ENCODE results near the gene DNAI4. TPM values are rescaled to one million over a fixed set of nuclear protein-coding genes. Genes with fewer than 3 reads are reported as not detected.

DNAI4 gene
- total RNA-seq, 4 donors from 2014 or later = 30.6 to 99.5 (median 55.4) TPM

DNA sequence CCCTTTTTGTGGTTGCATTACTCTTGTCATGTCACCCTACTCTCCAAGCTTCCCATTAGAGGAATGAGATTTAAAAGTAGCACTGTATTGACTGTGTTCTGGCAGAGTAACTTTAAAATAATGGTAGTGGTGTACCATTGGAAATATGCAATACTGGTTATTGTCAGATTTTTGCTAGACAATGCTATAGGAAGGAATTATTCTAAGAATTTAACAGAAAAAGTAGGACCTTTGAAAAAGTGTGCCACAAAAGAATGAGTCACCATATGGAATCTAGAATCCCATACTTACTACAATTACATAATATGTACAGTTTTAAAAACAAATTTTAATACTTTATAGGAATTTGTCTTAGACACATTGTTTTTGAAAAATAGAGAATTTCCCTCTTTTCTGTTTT is 14.0 kb upstream of the DNAI4 start:
- no peak overlapping the region for H3K4me3 ChIP-seq
- H3K36me3 ChIP-seq = no peaks in the 10 kb centered on the region
- TF ChIP-seq POLR2A (IDR thresholded peaks at IDR 0.05) = no peak
- TF ChIP-seq, protein P1, sequence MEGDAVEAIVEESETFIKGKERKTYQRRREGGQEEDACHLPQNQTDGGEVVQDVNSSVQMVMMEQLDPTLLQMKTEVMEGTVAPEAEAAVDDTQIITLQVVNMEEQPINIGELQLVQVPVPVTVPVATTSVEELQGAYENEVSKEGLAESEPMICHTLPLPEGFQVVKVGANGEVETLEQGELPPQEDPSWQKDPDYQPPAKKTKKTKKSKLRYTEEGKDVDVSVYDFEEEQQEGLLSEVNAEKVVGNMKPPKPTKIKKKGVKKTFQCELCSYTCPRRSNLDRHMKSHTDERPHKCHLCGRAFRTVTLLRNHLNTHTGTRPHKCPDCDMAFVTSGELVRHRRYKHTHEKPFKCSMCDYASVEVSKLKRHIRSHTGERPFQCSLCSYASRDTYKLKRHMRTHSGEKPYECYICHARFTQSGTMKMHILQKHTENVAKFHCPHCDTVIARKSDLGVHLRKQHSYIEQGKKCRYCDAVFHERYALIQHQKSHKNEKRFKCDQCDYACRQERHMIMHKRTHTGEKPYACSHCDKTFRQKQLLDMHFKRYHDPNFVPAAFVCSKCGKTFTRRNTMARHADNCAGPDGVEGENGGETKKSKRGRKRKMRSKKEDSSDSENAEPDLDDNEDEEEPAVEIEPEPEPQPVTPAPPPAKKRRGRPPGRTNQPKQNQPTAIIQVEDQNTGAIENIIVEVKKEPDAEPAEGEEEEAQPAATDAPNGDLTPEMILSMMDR (IDR thresholded peaks at IDR 0.05) = no peak
- H3K27me3 ChIP-seq = no peaks in the 10 kb centered on the region
- no peak overlapping the region for H3K27ac ChIP-seq
- H3K9me3 ChIP-seq = no peaks in the 10 kb centered on the region
- DNase-seq = no peak
- intact Hi-C loops (cut with DNase I; ENCODE audit: low total_unique reads) = no loop called here
- H3K4me1 ChIP-seq = peaks cover 3 to 9% of the 10 kb centered on the region in 2 donors

DNA sequence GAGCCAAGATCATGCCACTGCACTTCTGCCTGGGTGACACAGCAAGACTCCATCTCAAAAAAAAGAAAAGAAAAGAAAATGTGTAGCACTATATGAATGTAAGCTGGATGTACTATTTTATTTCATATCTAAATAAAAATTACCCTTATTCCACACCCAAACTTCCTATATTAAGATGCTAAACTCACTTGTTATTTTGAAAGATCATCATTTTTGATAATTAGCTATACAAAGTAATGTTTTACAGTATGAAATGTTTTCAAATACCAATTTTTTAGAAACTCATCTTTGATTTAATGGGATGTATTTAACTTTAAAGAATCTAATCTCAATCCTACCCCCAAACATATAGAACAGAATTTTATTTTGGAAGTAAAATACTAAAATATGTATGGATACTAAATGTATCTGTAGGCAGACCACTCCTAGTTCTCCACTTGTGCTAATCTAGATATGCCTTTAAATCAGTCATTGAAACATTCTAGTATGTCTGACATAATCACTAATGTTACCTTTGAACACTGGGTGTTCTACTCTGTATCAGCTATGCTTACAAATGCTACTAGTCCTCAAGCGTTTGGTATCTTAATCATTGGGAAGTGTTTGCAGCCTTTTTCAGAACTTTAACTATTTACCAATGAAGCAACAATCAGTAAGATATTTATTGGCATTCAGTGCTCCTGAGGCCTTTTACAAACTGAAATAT is 13.0 kb upstream of the DNAI4 start:
- H3K4me3 ChIP-seq = no peak overlapping the region
- TF ChIP-seq POLR2A (IDR thresholded peaks at IDR 0.05) = no peak
- TF ChIP-seq, protein P1 (IDR thresholded peaks at IDR 0.05) = no peak
- DNase-seq = no peak
- H3K27ac ChIP-seq = no peak overlapping the region
- intact Hi-C loops (cut with DNase I; ENCODE audit: low total_unique reads) = no loop called here
- H3K9me3 ChIP-seq = no peaks in the 10 kb centered on the region
- no peaks in the 10 kb centered on the region for H3K27me3 ChIP-seq
- peaks cover 6 to 9% of the 10 kb centered on the region in 2 donors for H3K4me1 ChIP-seq
- no peaks in the 10 kb centered on the region for H3K36me3 ChIP-seq

DNA sequence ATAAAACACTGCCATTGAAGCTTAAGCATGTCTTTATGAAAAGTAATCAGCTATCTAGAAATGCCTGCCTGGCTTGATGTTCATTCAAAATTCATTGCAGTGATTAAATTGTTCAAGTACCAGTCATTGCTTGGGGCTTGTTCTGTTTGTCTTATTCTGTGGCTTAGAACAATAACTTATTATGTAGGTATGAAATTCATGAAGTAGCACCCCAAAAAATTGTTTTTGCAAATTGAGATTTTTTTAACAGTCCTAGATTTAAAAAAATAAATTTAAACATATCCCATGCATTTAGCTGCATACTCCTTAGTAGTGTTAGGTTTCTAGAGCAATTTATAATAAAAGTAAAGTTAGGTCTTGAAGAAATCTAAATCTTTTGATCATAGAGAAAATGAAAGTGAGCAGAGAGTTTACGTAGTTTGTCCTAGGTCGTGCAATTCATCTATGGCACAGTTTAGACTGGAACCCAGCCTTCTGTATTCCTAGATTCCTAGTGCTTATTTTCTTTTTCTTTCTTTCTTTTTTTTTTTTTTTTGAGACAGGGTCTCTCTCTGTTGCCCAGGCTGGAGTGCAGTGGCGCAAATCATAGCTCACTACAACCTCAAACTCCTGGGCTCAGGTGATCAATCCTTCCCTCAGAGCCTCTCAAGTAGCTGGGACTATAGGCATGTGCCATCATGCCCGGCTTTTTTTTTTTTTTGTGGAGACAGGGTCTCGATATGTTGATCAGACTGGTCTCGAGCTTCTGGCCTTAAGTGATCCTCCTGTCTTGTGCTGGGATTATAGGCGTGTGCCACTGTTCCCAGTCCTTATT is 9.4 kb upstream of the DNAI4 start:
- DNase-seq = no peak
- Histone ChIP-seq H3K27me3 (no peaks in the 10 kb centered on the region), H3K4me3 (no peak overlapping the region), H3K9me3 (no peaks in the 10 kb centered on the region), H3K4me1 (peaks cover 6 to 9% of the 10 kb centered on the region in 2 donors), H3K27ac (peak overlapping the region in 1 of 2 donors; percentile 97), H3K36me3 (no peaks in the 10 kb centered on the region)
- TF ChIP-seq, protein P1 (IDR thresholded peaks at IDR 0.05) = no peak
- no peak for TF ChIP-seq POLR2A (IDR thresholded peaks at IDR 0.05)
- intact Hi-C loops (cut with DNase I; ENCODE audit: low total_unique reads) = no loop called here

- DNase-seq = no peak
- H3K36me3 ChIP-seq = no peaks in the 10 kb centered on the region
- H3K27ac ChIP-seq = peak overlapping the region in 1 of 2 donors; percentile 97
- intact Hi-C loops (cut with DNase I; ENCODE audit: low total_unique reads) = no loop called here
- H3K4me3 ChIP-seq = no peak overlapping the region
- H3K27me3 ChIP-seq = no peaks in the 10 kb centered on the region
- H3K4me1 ChIP-seq = peaks cover 5 to 6% of the 10 kb centered on the region in 2 donors
- no peaks in the 10 kb centered on the region for H3K9me3 ChIP-seq
- no peak for TF ChIP-seq POLR2A (IDR thresholded peaks at IDR 0.05)
- TF ChIP-seq, protein P1 (IDR thresholded peaks at IDR 0.05) = no peak
These were observed 7.6 kb upstream of the DNAI4 start for GRCh38 chr1:66932291-66932690.

DNA sequence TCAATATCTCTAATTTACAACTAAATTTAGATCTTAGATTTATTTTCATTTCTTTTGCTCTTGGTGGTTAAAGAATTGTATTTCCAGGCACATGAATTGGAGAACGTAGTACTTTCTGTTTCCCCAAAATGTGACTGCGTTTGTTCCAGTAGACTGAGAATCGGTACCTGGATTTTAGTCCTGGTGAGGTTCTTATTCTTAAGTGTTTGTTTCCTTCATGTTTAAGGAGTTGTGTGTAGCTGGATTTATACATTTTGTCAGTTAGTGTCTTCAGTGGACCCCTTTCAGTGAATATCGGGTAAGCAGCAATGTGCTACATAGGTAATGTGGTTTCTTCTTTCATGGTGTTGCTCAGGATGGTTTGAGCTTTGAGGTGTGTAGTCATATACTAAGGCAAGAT is 6.9 kb upstream of the DNAI4 start:
- intact Hi-C loops (cut with DNase I; ENCODE audit: low total_unique reads) = no loop called here
- TF ChIP-seq, protein P1 (IDR thresholded peaks at IDR 0.05) = no peak
- no peak for TF ChIP-seq POLR2A (IDR thresholded peaks at IDR 0.05)
- no peaks in the 10 kb centered on the region for H3K36me3 ChIP-seq
- peaks cover 5 to 6% of the 10 kb centered on the region in 2 donors for H3K4me1 ChIP-seq
- no peaks in the 10 kb centered on the region for H3K9me3 ChIP-seq
- no peak for DNase-seq
- peak overlapping the region; percentile 97 for H3K27ac ChIP-seq
- H3K27me3 ChIP-seq = no peaks in the 10 kb centered on the region
- H3K4me3 ChIP-seq = peak overlapping the region; percentile 78 to 97
